Neural cell (in vitro differentiated cells): ENCODE results near the gene WDR70. TPM values are rescaled to one million over a fixed set of nuclear protein-coding genes. Genes with fewer than 3 reads are reported as not detected.

Experiments
- H2AFZ ChIP-seq: fragments of 200-600, 300-800 bp; sonication (generic), shearing (Covaris generic); 2 replicates; pipeline ENCODE4 v1.6.0; 2014; ENCODE audit warnings: low read depth, mild to moderate bottlenecking, antibody characterized with exemption, low read length, moderate library complexity
- H3F3A ChIP-seq: fragments of 200-600 bp; shearing (Covaris generic); 2 replicates; pipeline ENCODE4 v1.6.1; 2016; ENCODE audit warnings: mild to moderate bottlenecking, moderate library complexity, mixed read lengths, antibody characterized with exemption, low read length; ENCODE audit not compliant: insufficient read depth, poor library complexity, severe bottlenecking
- H3K27ac ChIP-seq: fragments of 200-600, 300-800 bp; sonication (generic), shearing (Covaris generic); 2 replicates; pipeline ENCODE4 v1.5.1; 2014; ENCODE audit warnings: mild to moderate bottlenecking, low read length, moderate library complexity
- H3K27me3 ChIP-seq: fragments of 300-800, 200-600 bp; sonication (generic), shearing (Covaris generic); 2 replicates; pipeline ENCODE4 v1.6.0; 2014; ENCODE audit warnings: mild to moderate bottlenecking, low read depth, low read length, moderate library complexity; ENCODE audit not compliant: insufficient read depth
- H3K36me3 ChIP-seq: fragments of 300-800, 200-600 bp; sonication (generic), shearing (Covaris generic); 2 replicates; pipeline ENCODE4 v1.5.1; 2014; ENCODE audit warnings: mild to moderate bottlenecking, antibody characterized with exemption, low read length, moderate library complexity; ENCODE audit not compliant: insufficient read depth
- H3K4me2 ChIP-seq: fragments of 300-800, 200-600 bp; sonication (generic), shearing (Covaris generic); 2 replicates; pipeline ENCODE4 v1.6.0; 2014; ENCODE audit warnings: mild to moderate bottlenecking, low read length
- H3K4me3 ChIP-seq: fragments of 300-800, 200-600 bp; sonication (generic), shearing (Covaris generic); 2 replicates; pipeline ENCODE4 v1.5.1; 2014; ENCODE audit warnings: mild to moderate bottlenecking, low read length, moderate library complexity
- H3K79me2 ChIP-seq: fragments of 200-600 bp; shearing (Covaris generic); replicated peaks from 2 replicates; pipeline ENCODE4 v1.6.0; 2014; ENCODE audit warnings: mild to moderate bottlenecking, low read length, moderate library complexity; ENCODE audit not compliant: insufficient read depth
- H3K9ac ChIP-seq: fragments of 300-800, 200-600 bp; sonication (generic), shearing (Covaris generic); 2 replicates; pipeline ENCODE4 v1.6.1; 2016; ENCODE audit warnings: mild to moderate bottlenecking, low read length, mixed read lengths
- H3K9me2 ChIP-seq: fragments of 200-600 bp; shearing (Covaris generic); 2 replicates; pipeline ENCODE4 v1.6.1; 2016; ENCODE audit warnings: mild to moderate bottlenecking, low read length, mixed read lengths; ENCODE audit not compliant: insufficient read depth
- H3K9me3 ChIP-seq: fragments of 200-600, 300-800 bp; sonication (generic), shearing (Covaris generic); 2 replicates; pipeline ENCODE4 v1.6.1; 2016; ENCODE audit warnings: mild to moderate bottlenecking, mixed run types, low read length, moderate library complexity, mixed read lengths
- H4K20me1 ChIP-seq: fragments of 200-600 bp; shearing (Covaris generic); 2 replicates; pipeline ENCODE4 v1.6.1; 2016; ENCODE audit warnings: mild to moderate bottlenecking, mixed run types; ENCODE audit not compliant: insufficient read depth
- EP300 ChIP-seq: fragments of 450-650 bp; conservative IDR thresholded peaks from 2 replicates; pipeline ENCODE4 v1.6.1; 2014; ENCODE audit warnings: antibody characterized with exemption, mild to moderate bottlenecking, moderate library complexity; ENCODE audit not compliant: poor library complexity, severe bottlenecking
- EZH2 ChIP-seq: fragments of 200-600, 300-800 bp; shearing (Covaris generic), sonication (generic); IDR thresholded peaks from 2 replicates; pipeline ENCODE4 v1.6.1; 2014; ENCODE audit warnings: antibody characterized with exemption, low read length, borderline replicate concordance, mild to moderate bottlenecking; ENCODE audit not compliant: insufficient read depth, poor library complexity, severe bottlenecking
- MXI1 ChIP-seq: fragments of 450-650 bp; conservative IDR thresholded peaks from 2 replicates; pipeline ENCODE4 v1.6.1; 2014; ENCODE audit warnings: antibody characterized with exemption, mild to moderate bottlenecking; ENCODE audit not compliant: poor library complexity, severe bottlenecking
- POLR2AphosphoS5 ChIP-seq: IDR thresholded peaks from 2 replicates; pipeline ENCODE4 v1.6.1; 2012
- RAD21 ChIP-seq: fragments of 450-650 bp; conservative IDR thresholded peaks from 2 replicates; pipeline ENCODE4 v1.6.1; 2014; ENCODE audit warnings: antibody characterized with exemption, mild to moderate bottlenecking, moderate library complexity
- SMC3 ChIP-seq: fragments of 450-650 bp; conservative IDR thresholded peaks from 2 replicates; pipeline ENCODE4 v1.6.1; 2014; ENCODE audit warnings: antibody characterized with exemption, mild to moderate bottlenecking, moderate library complexity; ENCODE audit not compliant: poor library complexity
- TAF1 ChIP-seq: IDR thresholded peaks from 2 replicates; pipeline ENCODE4 v1.6.1; 2012; ENCODE audit warnings: low read depth
- polyA plus RNA-seq: library from polyadenylated mRNA; depleted of rRNA; stranded (reverse); fragments of >200 nt; gene quantifications from 2 replicates; pipeline ENCODE4 v1.2.3, GENCODE V29; 2014
- TF ChIP-seq, protein P1 (sequence below): IDR thresholded peaks from 2 replicates; pipeline ENCODE4 v1.6.1; 2012; ENCODE audit warnings: borderline replicate concordance
- TF ChIP-seq, protein P2 (sequence below): fragments of 450-650 bp; IDR thresholded peaks from 2 replicates; pipeline ENCODE4 v1.5.1; 2014; ENCODE audit warnings: antibody characterized with exemption, mild to moderate bottlenecking, moderate library complexity; ENCODE audit not compliant: poor library complexity, severe bottlenecking

WDR70 gene
- polyA plus RNA-seq, 1 donor from 2014 or later, result 40.9 TPM

DNA sequence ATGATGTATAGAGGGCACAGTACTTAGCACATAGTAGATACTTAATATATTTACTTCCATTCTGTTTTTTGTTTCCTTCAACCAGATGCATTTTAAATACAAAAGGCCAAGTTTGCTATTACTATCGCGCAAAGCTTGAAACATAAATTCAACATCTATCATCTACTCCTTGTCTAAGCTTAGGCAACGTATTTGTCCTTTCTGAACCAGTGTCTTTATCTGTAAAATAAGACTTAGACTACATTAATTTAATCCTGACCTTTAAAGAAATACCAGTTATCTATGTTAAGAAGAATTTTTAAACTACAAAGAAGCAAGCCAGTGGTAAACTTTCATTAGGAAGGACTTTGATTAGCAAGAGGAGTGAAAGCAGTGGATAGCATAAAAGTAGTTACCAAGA, 173.0 kb downstream of the WDR70 start:
- H3K4me3 ChIP-seq, result no peak overlapping the region
- no peaks in the 10 kb centered on the region for H3K9me2 ChIP-seq
- H3K36me3 ChIP-seq, result no peaks in the 10 kb centered on the region
- no peaks in the 10 kb centered on the region for H3F3A ChIP-seq
- no peaks in the 10 kb centered on the region for H3K27me3 ChIP-seq
- no peak overlapping the region for H3K27ac ChIP-seq
- no peaks in the 10 kb centered on the region for H3K79me2 ChIP-seq
- H3K9me3 ChIP-seq, result no peaks in the 10 kb centered on the region
- H3K4me2 ChIP-seq, result no peak overlapping the region
- TF ChIP-seq, protein P1, sequence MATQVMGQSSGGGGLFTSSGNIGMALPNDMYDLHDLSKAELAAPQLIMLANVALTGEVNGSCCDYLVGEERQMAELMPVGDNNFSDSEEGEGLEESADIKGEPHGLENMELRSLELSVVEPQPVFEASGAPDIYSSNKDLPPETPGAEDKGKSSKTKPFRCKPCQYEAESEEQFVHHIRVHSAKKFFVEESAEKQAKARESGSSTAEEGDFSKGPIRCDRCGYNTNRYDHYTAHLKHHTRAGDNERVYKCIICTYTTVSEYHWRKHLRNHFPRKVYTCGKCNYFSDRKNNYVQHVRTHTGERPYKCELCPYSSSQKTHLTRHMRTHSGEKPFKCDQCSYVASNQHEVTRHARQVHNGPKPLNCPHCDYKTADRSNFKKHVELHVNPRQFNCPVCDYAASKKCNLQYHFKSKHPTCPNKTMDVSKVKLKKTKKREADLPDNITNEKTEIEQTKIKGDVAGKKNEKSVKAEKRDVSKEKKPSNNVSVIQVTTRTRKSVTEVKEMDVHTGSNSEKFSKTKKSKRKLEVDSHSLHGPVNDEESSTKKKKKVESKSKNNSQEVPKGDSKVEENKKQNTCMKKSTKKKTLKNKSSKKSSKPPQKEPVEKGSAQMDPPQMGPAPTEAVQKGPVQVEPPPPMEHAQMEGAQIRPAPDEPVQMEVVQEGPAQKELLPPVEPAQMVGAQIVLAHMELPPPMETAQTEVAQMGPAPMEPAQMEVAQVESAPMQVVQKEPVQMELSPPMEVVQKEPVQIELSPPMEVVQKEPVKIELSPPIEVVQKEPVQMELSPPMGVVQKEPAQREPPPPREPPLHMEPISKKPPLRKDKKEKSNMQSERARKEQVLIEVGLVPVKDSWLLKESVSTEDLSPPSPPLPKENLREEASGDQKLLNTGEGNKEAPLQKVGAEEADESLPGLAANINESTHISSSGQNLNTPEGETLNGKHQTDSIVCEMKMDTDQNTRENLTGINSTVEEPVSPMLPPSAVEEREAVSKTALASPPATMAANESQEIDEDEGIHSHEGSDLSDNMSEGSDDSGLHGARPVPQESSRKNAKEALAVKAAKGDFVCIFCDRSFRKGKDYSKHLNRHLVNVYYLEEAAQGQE, result no peak
- TF ChIP-seq TAF1 (no peak), EP300 (no peak), POLR2AphosphoS5 (no peak), SMC3 (no peak), RAD21 (no peak), EZH2 (no peak), MXI1 (no peak)
- TF ChIP-seq, protein P2, sequence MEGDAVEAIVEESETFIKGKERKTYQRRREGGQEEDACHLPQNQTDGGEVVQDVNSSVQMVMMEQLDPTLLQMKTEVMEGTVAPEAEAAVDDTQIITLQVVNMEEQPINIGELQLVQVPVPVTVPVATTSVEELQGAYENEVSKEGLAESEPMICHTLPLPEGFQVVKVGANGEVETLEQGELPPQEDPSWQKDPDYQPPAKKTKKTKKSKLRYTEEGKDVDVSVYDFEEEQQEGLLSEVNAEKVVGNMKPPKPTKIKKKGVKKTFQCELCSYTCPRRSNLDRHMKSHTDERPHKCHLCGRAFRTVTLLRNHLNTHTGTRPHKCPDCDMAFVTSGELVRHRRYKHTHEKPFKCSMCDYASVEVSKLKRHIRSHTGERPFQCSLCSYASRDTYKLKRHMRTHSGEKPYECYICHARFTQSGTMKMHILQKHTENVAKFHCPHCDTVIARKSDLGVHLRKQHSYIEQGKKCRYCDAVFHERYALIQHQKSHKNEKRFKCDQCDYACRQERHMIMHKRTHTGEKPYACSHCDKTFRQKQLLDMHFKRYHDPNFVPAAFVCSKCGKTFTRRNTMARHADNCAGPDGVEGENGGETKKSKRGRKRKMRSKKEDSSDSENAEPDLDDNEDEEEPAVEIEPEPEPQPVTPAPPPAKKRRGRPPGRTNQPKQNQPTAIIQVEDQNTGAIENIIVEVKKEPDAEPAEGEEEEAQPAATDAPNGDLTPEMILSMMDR, result no peak
- no peak overlapping the region for H2AFZ ChIP-seq
- no peak overlapping the region for H3K9ac ChIP-seq
- H4K20me1 ChIP-seq, result no peaks in the 10 kb centered on the region

DNA sequence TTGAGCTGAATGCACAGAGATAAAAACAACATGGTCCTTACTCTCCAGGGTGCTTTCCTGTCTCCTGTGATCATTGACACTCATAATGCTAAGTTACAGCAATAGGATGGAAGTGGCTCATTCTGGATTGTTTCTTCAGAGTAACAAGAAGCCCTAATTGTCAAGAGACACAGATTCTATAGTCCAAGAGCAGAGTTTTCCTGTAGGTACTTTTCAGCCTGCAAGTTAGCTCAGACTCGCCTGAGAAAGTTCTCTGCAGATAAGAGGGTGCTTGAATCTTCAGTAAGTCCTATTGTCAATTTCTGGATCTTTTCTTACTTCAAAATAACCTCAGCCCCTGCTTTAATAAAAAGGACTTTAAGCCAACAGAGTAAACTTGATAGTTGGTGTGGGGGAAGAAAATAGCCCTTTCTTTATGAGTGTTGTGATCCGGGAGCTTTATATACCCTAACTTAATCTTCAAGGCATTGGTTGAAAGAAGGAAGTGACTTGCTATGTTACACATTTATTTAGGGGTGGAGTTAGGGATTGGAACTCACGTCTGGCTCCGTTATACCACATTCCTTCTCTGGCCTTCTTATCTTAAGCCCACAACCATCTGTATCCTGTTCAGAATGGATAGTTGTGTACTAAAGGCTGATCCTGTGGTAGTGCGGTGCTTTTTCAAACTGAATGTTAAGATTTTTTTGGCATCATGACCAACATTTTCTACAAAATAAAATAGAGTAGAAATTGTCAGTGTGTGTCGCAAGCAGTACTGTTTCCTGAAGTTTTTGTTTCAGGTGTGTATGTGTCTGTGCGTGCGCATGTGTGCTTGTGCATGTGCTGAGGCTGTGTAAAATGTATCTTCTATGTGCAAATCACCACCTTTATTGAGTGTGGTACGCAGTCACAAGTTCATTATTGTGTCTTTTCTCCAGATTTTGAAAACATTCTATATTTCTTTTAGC, 173.9 kb downstream of the WDR70 start:
- Histone ChIP-seq H4K20me1 (no peaks in the 10 kb centered on the region), H3K27ac (no peak overlapping the region), H3K79me2 (no peaks in the 10 kb centered on the region), H3F3A (no peaks in the 10 kb centered on the region), H3K4me3 (no peak overlapping the region), H3K9ac (no peak overlapping the region), H3K27me3 (no peaks in the 10 kb centered on the region), H2AFZ (no peak overlapping the region), H3K9me2 (no peaks in the 10 kb centered on the region), H3K4me2 (no peak overlapping the region), H3K36me3 (no peaks in the 10 kb centered on the region), H3K9me3 (no peaks in the 10 kb centered on the region)
- TF ChIP-seq TAF1 (no peak), POLR2AphosphoS5 (no peak), RAD21 (no peak), EP300 (no peak), EZH2 (no peak), MXI1 (no peak), SMC3 (no peak)
- TF ChIP-seq, protein P2, result no peak
- TF ChIP-seq, protein P1, result no peak
